Chondrocyte (in vitro differentiated cells): ENCODE data around the gene VSTM4. TPM values are rescaled to one million over a fixed set of nuclear protein-coding genes. Genes with fewer than 3 reads are reported as not detected.

ENCODE experiments used
- DNase-seq: peaks from one replicate; pipeline ENCODE4 v3.0.0; 2021; ENCODE audit warnings: mixed read lengths, low spot score
- H3K27ac Mint-ChIP-seq: one replicate; pipeline ENCODE4 v1.8.0; 2021; ENCODE audit warnings: mild to moderate bottlenecking, moderate library complexity, mixed read lengths; ENCODE audit not compliant: unreplicated experiment
- H3K27me3 Mint-ChIP-seq: 2 replicates; pipeline ENCODE4 v1.8.0; 2021; ENCODE audit warnings: low read depth, mixed read lengths
- H3K36me3 Mint-ChIP-seq: 2 replicates; pipeline ENCODE4 v1.8.0; 2021; ENCODE audit warnings: low read depth, mixed read lengths
- H3K4me1 Mint-ChIP-seq: 2 replicates; pipeline ENCODE4 v1.8.0; 2021; ENCODE audit warnings: low read depth, mild to moderate bottlenecking, mixed read lengths
- H3K4me3 Mint-ChIP-seq: one replicate; pipeline ENCODE4 v1.8.0; 2021; ENCODE audit warnings: mild to moderate bottlenecking, moderate library complexity, mixed read lengths; ENCODE audit not compliant: unreplicated experiment
- H3K9me3 Mint-ChIP-seq: 2 replicates; pipeline ENCODE4 v1.8.0; 2021; ENCODE audit warnings: low read depth, mixed read lengths
- total RNA-seq: library from RNA; stranded (reverse); gene quantifications from 3 replicates; pipeline ENCODE4 v1.2.1, GENCODE V29; 2021
- TF ChIP-seq, protein P1 (sequence below): fragments of 200-600 bp; sonication (generic); IDR thresholded peaks from 2 replicates; pipeline ENCODE4 v1.5.0; 2021; ENCODE audit warnings: antibody characterized with exemption, mild to moderate bottlenecking, moderate library complexity

Gene VSTM4
- total RNA-seq, 1 donor from 2014 or later = 7.2 TPM

DNA sequence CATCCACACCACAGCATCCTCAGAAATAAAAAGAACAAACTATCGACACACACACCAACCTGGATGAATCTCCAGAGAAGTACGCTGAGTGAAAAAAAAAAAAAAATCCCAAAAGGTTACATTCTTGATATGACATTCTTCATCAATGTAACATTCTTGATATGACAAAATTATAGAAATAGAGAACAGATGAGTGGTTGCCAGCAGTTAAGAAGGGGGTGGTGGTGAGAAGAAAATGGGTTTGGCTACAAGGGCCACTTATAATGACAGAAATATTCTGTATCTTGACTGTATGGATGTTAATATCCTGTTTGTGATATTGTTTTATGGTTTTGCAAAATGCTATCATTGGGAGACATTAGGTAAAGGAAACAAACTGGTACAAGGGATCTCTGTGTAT, 36.9 kb downstream of the VSTM4 start:
- TF ChIP-seq, protein P1, sequence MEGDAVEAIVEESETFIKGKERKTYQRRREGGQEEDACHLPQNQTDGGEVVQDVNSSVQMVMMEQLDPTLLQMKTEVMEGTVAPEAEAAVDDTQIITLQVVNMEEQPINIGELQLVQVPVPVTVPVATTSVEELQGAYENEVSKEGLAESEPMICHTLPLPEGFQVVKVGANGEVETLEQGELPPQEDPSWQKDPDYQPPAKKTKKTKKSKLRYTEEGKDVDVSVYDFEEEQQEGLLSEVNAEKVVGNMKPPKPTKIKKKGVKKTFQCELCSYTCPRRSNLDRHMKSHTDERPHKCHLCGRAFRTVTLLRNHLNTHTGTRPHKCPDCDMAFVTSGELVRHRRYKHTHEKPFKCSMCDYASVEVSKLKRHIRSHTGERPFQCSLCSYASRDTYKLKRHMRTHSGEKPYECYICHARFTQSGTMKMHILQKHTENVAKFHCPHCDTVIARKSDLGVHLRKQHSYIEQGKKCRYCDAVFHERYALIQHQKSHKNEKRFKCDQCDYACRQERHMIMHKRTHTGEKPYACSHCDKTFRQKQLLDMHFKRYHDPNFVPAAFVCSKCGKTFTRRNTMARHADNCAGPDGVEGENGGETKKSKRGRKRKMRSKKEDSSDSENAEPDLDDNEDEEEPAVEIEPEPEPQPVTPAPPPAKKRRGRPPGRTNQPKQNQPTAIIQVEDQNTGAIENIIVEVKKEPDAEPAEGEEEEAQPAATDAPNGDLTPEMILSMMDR = no peak
- Mint-ChIP-seq H3K36me3 (peaks cover 9% of the 10 kb centered on the region), H3K27ac (no peak overlapping the region), H3K4me3 (no peak overlapping the region), H3K9me3 (no peaks in the 10 kb centered on the region), H3K27me3 (no peaks in the 10 kb centered on the region), H3K4me1 (peaks cover 31% of the 10 kb centered on the region)
- no peak for DNase-seq

DNA sequence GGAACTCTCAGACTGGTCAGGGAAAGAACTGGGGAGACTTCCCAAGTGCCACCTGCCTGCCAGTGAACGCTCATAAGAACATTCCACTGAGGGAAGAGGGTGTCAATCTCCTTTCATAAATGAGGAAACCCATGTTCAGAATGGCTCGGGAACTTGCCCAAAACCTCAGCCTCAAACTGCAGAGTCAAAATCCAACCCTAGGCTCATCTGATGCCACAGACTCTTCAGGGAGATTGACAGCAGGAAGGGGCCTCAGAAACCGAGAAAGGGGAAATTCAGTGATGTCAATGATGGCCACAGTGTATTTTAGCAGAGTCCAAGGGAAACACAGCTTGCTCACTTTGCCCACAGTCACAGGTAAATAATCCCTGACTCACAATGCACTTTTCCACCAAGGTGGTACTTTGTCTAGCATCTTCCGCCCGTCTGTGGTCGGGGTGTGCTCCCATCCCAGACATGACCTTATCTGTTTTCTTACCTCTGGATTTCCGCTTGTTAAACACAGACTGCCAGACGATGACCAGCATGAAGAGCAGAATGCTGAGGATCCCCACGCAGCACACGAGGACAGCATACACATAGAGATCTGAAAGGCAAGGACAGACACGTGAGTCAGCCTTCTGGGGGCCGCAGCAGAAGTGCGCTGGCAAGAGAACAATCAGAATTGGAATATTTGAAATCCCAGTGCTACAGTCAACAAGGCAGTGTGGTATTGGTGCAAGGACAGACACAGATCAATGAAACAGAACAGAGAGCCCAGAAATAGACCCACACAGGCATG, 38.4 kb downstream of the VSTM4 start:
- TF ChIP-seq, protein P1 = no peak
- Mint-ChIP-seq H3K4me1 (peaks cover 21% of the 10 kb centered on the region), H3K4me3 (no peak overlapping the region), H3K36me3 (peaks cover 14% of the 10 kb centered on the region), H3K27ac (no peak overlapping the region), H3K9me3 (peaks cover 4% of the 10 kb centered on the region), H3K27me3 (no peaks in the 10 kb centered on the region)
- no peak for DNase-seq

DNA sequence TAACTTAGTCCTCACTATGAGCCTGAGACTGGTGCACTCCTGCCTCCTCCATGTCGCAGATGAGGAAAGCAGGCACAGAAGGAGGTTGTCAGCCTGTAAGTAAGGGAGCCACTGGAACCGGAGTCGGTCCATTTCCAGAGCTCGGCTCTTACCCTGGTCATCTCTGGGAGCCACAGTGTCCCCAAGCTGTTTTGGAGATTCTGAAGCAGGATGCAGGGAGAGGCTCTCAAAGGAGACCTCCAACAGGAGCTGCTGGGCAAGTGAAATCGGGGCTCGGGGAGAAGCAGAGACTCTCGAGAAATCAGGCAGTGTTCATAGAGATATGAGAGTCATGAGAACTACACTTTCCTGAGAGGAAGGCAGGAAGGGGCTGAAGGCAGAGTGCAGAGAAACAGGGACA, 39.0 kb downstream of the VSTM4 start:
- peaks cover 14% of the 10 kb centered on the region for H3K4me1 Mint-ChIP-seq
- peaks cover 4% of the 10 kb centered on the region for H3K9me3 Mint-ChIP-seq
- no peak overlapping the region for H3K27ac Mint-ChIP-seq
- H3K36me3 Mint-ChIP-seq = peaks cover 15% of the 10 kb centered on the region
- no peaks in the 10 kb centered on the region for H3K27me3 Mint-ChIP-seq
- TF ChIP-seq, protein P1 = no peak
- no peak overlapping the region for H3K4me3 Mint-ChIP-seq
- no peak for DNase-seq

DNA sequence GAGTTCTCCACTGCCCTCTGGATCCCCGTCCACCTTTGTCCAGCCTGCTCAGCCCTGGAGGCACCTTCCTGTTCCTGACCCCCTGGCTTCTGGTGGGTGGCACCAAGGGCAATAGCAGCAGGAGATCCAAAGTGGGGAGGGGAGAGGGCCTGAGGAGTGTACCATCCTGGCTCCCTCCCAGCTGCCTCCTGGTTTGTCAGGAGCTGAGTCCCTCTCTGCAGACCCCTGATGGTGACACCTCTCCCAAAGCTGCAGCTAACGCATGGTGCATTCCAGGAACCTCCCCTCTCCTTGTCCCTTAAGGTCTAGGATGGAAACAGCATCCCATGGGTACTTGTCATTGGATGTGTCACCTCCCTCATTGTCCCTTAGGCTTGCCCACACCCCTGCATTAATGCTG, 39.6 kb downstream of the VSTM4 start:
- peaks cover 4% of the 10 kb centered on the region for H3K9me3 Mint-ChIP-seq
- H3K27ac Mint-ChIP-seq = no peak overlapping the region
- DNase-seq = no peak
- TF ChIP-seq, protein P1 = no peak
- H3K4me1 Mint-ChIP-seq = peaks cover 9% of the 10 kb centered on the region
- H3K4me3 Mint-ChIP-seq = no peak overlapping the region
- H3K36me3 Mint-ChIP-seq = peaks cover 17% of the 10 kb centered on the region
- no peaks in the 10 kb centered on the region for H3K27me3 Mint-ChIP-seq

DNA sequence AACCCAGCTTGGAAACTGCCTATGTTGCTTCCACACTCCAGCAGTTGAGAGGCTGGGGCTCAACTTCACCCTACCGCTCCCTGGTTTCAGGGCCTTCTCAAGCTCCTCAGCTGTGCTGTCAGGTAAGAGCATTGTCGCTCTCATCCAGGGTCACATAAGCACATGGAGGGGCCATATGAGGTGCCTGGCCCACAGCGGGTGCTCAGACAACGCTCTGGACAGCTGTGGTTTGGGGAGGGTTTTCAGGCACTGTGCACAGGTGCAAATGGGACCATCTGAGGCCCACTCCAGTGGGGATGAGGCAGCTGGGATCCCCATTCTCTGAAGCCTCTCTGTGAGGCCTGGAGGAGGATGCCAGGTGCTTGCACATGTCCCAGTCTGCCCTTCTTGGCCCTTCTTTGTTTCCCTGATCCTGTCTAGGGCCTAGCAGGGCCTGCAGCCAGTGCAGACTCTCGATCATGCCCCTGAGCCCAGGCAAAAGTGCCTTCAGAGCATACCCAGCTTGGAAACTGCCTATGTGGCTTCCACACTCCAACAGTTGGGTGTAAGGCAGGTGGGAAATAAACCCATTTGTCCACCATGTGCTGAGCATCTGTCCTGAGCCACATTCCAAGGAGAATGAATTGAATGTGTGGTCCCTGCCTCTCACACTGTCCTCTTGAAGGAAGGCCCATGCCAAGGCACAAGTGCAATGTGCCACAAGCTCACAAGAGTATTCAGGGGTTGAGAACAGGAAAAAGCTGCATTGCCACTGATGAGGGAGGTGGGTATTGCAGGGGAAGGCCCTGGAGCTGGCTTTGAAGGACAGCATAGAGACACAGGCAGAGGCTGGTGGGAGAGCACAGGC, 40.3 kb downstream of the VSTM4 start:
- Mint-ChIP-seq H3K27me3 (no peaks in the 10 kb centered on the region), H3K27ac (no peak overlapping the region), H3K9me3 (peaks cover 4% of the 10 kb centered on the region), H3K36me3 (peaks cover 17% of the 10 kb centered on the region), H3K4me3 (no peak overlapping the region), H3K4me1 (peaks cover 2% of the 10 kb centered on the region)
- TF ChIP-seq, protein P1 = no peak
- no peak for DNase-seq
